ENCODE data around the gene SREBF2. TPM values are rescaled to one million over a fixed set of nuclear protein-coding genes. Genes with fewer than 3 reads are reported as not detected.
A peak's percentile ranks its signal among the peaks of the same experiment; 100 is the strongest.

SREBF2 gene
- total and polyA plus RNA-seq, 2 of the 13 experiments (the other 11 are each of a cell fraction or from before 2014, with no cell fraction given), result 53.8 to 72.6 TPM

DNA sequence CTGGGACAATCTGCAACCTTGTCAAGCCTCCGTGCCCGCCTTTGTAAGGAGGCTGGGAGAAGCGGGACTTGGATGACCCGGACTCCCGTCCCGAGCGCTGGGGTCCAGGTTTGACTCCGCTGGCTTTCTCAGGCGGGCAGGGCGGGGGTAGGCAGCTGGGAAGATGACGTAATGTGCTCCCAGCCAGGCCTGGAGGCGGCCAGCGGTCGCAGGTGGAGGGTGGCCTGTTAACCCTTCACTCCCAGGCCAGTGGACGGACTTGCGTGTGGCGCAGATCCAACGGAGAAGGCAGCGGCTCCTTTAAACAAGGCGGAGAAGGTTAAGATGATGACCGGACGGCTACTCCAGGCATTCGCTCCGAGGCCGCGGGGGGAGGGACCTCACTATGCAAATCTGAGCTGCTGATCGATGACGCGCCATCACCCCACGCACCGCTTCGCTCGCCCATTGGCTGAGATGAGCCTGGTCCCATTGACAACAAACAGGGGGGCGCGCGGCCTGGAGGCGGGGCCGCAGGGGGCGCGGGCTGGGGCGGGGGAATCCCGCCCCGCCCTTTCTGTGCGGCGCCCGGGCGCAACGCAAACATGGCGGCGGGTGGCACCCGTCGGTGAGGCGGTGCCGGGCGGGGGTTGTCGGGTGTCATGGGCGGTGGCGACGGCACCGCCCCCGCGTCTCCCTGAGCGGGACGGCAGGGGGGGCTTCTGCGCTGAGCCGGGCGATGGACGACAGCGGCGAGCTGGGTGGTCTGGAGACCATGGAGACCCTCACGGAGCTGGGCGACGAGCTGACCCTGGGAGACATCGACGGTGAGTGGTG, at the start of gene SREBF2 (continued):
- TF ChIP-seq, protein P1, sequence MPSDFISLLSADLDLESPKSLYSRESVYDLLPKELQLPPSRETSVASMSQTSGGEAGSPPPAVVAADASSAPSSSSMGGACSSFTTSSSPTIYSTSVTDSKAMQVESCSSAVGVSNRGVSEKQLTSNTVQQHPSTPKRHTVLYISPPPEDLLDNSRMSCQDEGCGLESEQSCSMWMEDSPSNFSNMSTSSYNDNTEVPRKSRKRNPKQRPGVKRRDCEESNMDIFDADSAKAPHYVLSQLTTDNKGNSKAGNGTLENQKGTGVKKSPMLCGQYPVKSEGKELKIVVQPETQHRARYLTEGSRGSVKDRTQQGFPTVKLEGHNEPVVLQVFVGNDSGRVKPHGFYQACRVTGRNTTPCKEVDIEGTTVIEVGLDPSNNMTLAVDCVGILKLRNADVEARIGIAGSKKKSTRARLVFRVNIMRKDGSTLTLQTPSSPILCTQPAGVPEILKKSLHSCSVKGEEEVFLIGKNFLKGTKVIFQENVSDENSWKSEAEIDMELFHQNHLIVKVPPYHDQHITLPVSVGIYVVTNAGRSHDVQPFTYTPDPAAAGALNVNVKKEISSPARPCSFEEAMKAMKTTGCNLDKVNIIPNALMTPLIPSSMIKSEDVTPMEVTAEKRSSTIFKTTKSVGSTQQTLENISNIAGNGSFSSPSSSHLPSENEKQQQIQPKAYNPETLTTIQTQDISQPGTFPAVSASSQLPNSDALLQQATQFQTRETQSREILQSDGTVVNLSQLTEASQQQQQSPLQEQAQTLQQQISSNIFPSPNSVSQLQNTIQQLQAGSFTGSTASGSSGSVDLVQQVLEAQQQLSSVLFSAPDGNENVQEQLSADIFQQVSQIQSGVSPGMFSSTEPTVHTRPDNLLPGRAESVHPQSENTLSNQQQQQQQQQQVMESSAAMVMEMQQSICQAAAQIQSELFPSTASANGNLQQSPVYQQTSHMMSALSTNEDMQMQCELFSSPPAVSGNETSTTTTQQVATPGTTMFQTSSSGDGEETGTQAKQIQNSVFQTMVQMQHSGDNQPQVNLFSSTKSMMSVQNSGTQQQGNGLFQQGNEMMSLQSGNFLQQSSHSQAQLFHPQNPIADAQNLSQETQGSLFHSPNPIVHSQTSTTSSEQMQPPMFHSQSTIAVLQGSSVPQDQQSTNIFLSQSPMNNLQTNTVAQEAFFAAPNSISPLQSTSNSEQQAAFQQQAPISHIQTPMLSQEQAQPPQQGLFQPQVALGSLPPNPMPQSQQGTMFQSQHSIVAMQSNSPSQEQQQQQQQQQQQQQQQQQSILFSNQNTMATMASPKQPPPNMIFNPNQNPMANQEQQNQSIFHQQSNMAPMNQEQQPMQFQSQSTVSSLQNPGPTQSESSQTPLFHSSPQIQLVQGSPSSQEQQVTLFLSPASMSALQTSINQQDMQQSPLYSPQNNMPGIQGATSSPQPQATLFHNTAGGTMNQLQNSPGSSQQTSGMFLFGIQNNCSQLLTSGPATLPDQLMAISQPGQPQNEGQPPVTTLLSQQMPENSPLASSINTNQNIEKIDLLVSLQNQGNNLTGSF (CRISPR knock-in tag; IDR thresholded peaks at IDR 0.05), result 0 out of 2 replicates have a peak, but pooled peaks have one; percentile 7
- TF ChIP-seq ATF7 (IDR thresholded peaks at IDR 0.05) (peak; percentile 100), ATF7 (CRISPR knock-in tag; IDR thresholded peaks at IDR 0.05) (peak; percentile 100), ARNTL (CRISPR knock-in tag; IDR thresholded peaks at IDR 0.05) (peak; percentile 79), ISL2 (CRISPR knock-in tag; IDR thresholded peaks at IDR 0.05) (peak; percentile 29; the same call in 1 of the 2 replicates), ZNF350 (CRISPR knock-in tag; IDR thresholded peaks at IDR 0.05; ENCODE audit: borderline replicate concordance, low read depth) (peak; percentile 93), ZNF615 (CRISPR knock-in tag; IDR thresholded peaks at IDR 0.05; ENCODE audit: borderline replicate concordance) (no peak), ARID2 (CRISPR knock-in tag; IDR thresholded peaks at IDR 0.05; ENCODE audit: borderline replicate concordance) (peak; percentile 98), ZNF781 (CRISPR knock-in tag; IDR thresholded peaks at IDR 0.05; ENCODE audit: borderline replicate concordance, not compliant biosample characterization) (peak; percentile 92), POLR2G (IDR thresholded peaks at IDR 0.05; ENCODE audit: low read depth, low read length) (peak; percentile 87), FOXJ3 (CRISPR knock-in tag; IDR thresholded peaks at IDR 0.05; ENCODE audit: borderline replicate concordance) (no peak), NCOA2 (CRISPR knock-in tag; IDR thresholded peaks at IDR 0.05) (peak; percentile 68), NONO (IDR thresholded peaks at IDR 0.05) (no peak), NONO (CRISPR knock-in tag; conservative IDR thresholded peaks at IDR 0.05) (peak; percentile 87), FOXP1 (IDR thresholded peaks at IDR 0.05) (peak; percentile 56), FOXP1 (CRISPR knock-in tag; IDR thresholded peaks at IDR 0.05) (no peak), ZFP90 (CRISPR knock-in tag; IDR thresholded peaks at IDR 0.05; ENCODE audit: borderline replicate concordance) (peak; percentile 64; the same call in 1 of the 2 replicates), KLF11 (CRISPR knock-in tag; IDR thresholded peaks at IDR 0.05) (no peak), GZF1 (CRISPR knock-in tag; IDR thresholded peaks at IDR 0.05) (0 out of 2 replicates have a peak, but pooled peaks have one; percentile 9), THAP11 (CRISPR knock-in tag; IDR thresholded peaks at IDR 0.05) (peak; percentile 74), PHF5A (CRISPR knock-in tag; IDR thresholded peaks at IDR 0.05; ENCODE audit: low read depth, unreplicated experiment) (peak; percentile 42), ATF1 (CRISPR knock-in tag; IDR thresholded peaks at IDR 0.05) (peak; percentile 90)
- TF ChIP-seq, protein P2, sequence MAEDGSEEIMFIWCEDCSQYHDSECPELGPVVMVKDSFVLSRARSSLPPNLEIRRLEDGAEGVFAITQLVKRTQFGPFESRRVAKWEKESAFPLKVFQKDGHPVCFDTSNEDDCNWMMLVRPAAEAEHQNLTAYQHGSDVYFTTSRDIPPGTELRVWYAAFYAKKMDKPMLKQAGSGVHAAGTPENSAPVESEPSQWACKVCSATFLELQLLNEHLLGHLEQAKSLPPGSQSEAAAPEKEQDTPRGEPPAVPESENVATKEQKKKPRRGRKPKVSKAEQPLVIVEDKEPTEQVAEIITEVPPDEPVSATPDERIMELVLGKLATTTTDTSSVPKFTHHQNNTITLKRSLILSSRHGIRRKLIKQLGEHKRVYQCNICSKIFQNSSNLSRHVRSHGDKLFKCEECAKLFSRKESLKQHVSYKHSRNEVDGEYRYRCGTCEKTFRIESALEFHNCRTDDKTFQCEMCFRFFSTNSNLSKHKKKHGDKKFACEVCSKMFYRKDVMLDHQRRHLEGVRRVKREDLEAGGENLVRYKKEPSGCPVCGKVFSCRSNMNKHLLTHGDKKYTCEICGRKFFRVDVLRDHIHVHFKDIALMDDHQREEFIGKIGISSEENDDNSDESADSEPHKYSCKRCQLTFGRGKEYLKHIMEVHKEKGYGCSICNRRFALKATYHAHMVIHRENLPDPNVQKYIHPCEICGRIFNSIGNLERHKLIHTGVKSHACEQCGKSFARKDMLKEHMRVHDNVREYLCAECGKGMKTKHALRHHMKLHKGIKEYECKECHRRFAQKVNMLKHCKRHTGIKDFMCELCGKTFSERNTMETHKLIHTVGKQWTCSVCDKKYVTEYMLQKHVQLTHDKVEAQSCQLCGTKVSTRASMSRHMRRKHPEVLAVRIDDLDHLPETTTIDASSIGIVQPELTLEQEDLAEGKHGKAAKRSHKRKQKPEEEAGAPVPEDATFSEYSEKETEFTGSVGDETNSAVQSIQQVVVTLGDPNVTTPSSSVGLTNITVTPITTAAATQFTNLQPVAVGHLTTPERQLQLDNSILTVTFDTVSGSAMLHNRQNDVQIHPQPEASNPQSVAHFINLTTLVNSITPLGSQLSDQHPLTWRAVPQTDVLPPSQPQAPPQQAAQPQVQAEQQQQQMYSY (CRISPR knock-in tag; IDR thresholded peaks at IDR 0.05), result peak; percentile 92

Measured in HepG2 (cell line).